GM12891 (cell line): ENCODE results near the gene COL5A2.

Experiments
- POLR2A ChIP-seq: IDR thresholded peaks from 2 replicates; pipeline ENCODE4 v1.6.1; 2011; ENCODE audit warnings: low read depth, low read length, control low read depth
- POLR2AphosphoS5 ChIP-seq: IDR thresholded peaks from 2 replicates; pipeline ENCODE4 v1.6.1; 2011; ENCODE audit warnings: low read depth, low read length, control low read depth
- TAF1 ChIP-seq: IDR thresholded peaks from 2 replicates; pipeline ENCODE4 v1.6.1; 2011; ENCODE audit warnings: low read depth, low read length, control low read depth

DNA sequence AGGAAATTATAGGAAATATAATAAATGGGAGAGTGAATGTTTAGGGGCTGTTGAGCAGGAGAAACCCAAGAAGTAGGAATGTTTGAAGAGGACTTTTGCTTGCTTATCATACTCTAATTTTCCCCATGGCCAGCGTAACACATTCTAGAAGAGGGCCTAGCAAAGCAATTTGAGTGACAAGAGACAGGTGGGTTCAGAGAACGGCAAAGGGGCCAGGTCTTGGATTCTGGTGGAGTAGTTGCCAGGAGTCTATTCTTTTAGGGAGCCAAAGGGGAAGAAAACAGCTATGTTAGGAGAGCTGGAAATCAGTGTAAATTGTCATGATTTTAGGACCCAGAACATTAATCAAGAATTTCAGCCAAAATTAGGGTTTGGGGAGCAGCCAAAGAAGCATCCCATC lies 96.5 kb downstream of the COL5A2 start:
- TF ChIP-seq POLR2A (no peak), TAF1 (no peak), POLR2AphosphoS5 (no peak)
